ENCODE data around the gene BCORL1. TPM values are rescaled to one million over a fixed set of nuclear protein-coding genes. Genes with fewer than 3 reads are reported as not detected.

Gene BCORL1
- total RNA-seq, 1 experiment from 2014 or later: 13.3 TPM

DNA sequence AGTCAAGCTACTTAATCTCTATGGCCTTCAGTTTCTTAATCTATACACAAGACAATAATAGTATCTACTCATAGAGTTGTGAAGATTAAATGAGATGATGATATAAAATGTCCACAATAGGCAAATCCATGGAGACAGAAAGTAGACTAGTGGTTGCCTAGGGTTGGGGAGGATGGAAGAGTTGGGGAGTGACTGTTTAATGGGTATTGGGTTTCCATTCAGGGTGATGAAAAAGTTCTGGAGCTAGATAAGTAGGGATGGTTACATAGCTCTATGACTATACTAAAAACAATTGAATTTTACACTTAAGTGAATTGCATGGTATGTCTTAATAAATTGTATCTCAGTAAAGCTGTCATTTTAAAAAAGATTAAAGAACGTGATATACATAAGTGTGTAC is 35.7 kb downstream of the BCORL1 start:
- intact Hi-C loops (cut with micrococcal nuclease; ENCODE audit: unreplicated experiment): no loop called here
- Histone ChIP-seq H3K4me1 (ENCODE audit: insufficient read depth, low read length, poor library complexity, severe bottlenecking) (no peaks in the 10 kb centered on the region), H3K4me3 (ENCODE audit: low read depth, low read length, poor library complexity, severe bottlenecking) (no peak overlapping the region), H3K36me3 (ENCODE audit: insufficient read depth, low read length, poor library complexity, severe bottlenecking) (peaks cover 14% of the 10 kb centered on the region), H3K27ac (ENCODE audit: low read depth, low read length, poor library complexity, severe bottlenecking) (no peak overlapping the region), H3K9me3 (ENCODE audit: low read depth, low read length, poor library complexity, severe bottlenecking) (no peaks in the 10 kb centered on the region), H3K27me3 (replicated peaks; ENCODE audit: insufficient read depth, low read depth, low read length, poor library complexity) (no peaks in the 10 kb centered on the region)
- POLR2A ChIA-PET (ENCODE audit: low non-redundant PET): no interaction called here
- no TSS peak for BruUV-seq (replicated peaks)
- CTCF ChIA-PET: no interaction called here
- DNase-seq (ENCODE audit: low spot score): no peak
- TF ChIP-seq EZH2 (IDR thresholded peaks at IDR 0.05; ENCODE audit: borderline replicate concordance, low read depth, low read length, poor library complexity, severe bottlenecking) (no peak), CTCF (conservative IDR thresholded peaks at IDR 0.05; ENCODE audit: low read depth, low read length) (no peak)

- POLR2A ChIA-PET (ENCODE audit: low non-redundant PET): no interaction called here
- peaks cover 6% of the 10 kb centered on the region for H3K36me3 ChIP-seq (ENCODE audit: insufficient read depth, low read length, poor library complexity, severe bottlenecking)
- no peak overlapping the region for H3K4me3 ChIP-seq (ENCODE audit: low read depth, low read length, poor library complexity, severe bottlenecking)
- no TSS peak for BruUV-seq (replicated peaks)
- CTCF ChIA-PET: no interaction called here
- DNase-seq (ENCODE audit: low spot score): no peak
- H3K27me3 ChIP-seq (replicated peaks; ENCODE audit: insufficient read depth, low read depth, low read length, poor library complexity): no peaks in the 10 kb centered on the region
- no peaks in the 10 kb centered on the region for H3K4me1 ChIP-seq (ENCODE audit: insufficient read depth, low read length, poor library complexity, severe bottlenecking)
- no peaks in the 10 kb centered on the region for H3K9me3 ChIP-seq (ENCODE audit: low read depth, low read length, poor library complexity, severe bottlenecking)
- TF ChIP-seq EZH2 (IDR thresholded peaks at IDR 0.05; ENCODE audit: borderline replicate concordance, low read depth, low read length, poor library complexity, severe bottlenecking) (no peak), CTCF (conservative IDR thresholded peaks at IDR 0.05; ENCODE audit: low read depth, low read length) (no peak)
- no peak overlapping the region for H3K27ac ChIP-seq (ENCODE audit: low read depth, low read length, poor library complexity, severe bottlenecking)
- intact Hi-C loops (cut with micrococcal nuclease; ENCODE audit: unreplicated experiment): no loop called here
Observed at GRCh38 chrX:130020661-130021324, 38.4 kb downstream of the BCORL1 start.

DNA sequence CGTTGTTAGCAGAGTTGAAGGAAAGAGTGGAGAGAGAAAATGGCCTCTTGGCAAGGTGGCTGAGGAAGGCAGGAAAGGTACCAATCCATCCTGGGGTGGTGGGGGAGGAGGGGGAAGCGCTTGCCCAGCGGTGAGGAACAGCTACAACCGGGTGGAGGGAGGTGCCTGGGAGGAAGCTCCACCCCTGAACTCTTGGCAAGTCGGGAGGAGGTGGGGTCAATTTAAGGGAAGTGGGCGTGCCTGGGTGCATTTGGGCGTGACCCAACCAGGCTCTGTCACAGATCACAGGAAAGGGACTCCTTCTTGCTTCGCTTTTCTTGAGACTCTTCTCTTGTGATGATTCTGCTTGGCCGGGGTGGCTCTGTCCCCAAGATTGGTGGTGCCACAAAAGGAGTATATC is 41.7 kb downstream of the BCORL1 start:
- no peak for TF ChIP-seq CTCF (conservative IDR thresholded peaks at IDR 0.05; ENCODE audit: low read depth, low read length)
- TF ChIP-seq EZH2 (IDR thresholded peaks at IDR 0.05; ENCODE audit: borderline replicate concordance, low read depth, low read length, poor library complexity, severe bottlenecking): no peak
- H3K9me3 ChIP-seq (ENCODE audit: low read depth, low read length, poor library complexity, severe bottlenecking): no peaks in the 10 kb centered on the region
- ChIA-PET CTCF (no interaction called here), POLR2A (ENCODE audit: low non-redundant PET) (no interaction called here)
- peak; percentile 73 for DNase-seq (ENCODE audit: low spot score)
- H3K27ac ChIP-seq (ENCODE audit: low read depth, low read length, poor library complexity, severe bottlenecking): no peak overlapping the region
- H3K27me3 ChIP-seq (replicated peaks; ENCODE audit: insufficient read depth, low read depth, low read length, poor library complexity): no peaks in the 10 kb centered on the region
- H3K4me1 ChIP-seq (ENCODE audit: insufficient read depth, low read length, poor library complexity, severe bottlenecking): no peaks in the 10 kb centered on the region
- no peak overlapping the region for H3K4me3 ChIP-seq (ENCODE audit: low read depth, low read length, poor library complexity, severe bottlenecking)
- no TSS peak for BruUV-seq (replicated peaks)
- intact Hi-C loops (cut with micrococcal nuclease; ENCODE audit: unreplicated experiment): no loop called here
- H3K36me3 ChIP-seq (ENCODE audit: insufficient read depth, low read length, poor library complexity, severe bottlenecking): peaks cover 6% of the 10 kb centered on the region
